ENCODE measurements around the gene CLTCL1. TPM values are rescaled to one million over a fixed set of nuclear protein-coding genes. Genes with fewer than 3 reads are reported as not detected.

Gene CLTCL1
- total RNA-seq, 4 donors from 2014 or later: 3.8 to 8.6 (median 5.6) TPM

DNA sequence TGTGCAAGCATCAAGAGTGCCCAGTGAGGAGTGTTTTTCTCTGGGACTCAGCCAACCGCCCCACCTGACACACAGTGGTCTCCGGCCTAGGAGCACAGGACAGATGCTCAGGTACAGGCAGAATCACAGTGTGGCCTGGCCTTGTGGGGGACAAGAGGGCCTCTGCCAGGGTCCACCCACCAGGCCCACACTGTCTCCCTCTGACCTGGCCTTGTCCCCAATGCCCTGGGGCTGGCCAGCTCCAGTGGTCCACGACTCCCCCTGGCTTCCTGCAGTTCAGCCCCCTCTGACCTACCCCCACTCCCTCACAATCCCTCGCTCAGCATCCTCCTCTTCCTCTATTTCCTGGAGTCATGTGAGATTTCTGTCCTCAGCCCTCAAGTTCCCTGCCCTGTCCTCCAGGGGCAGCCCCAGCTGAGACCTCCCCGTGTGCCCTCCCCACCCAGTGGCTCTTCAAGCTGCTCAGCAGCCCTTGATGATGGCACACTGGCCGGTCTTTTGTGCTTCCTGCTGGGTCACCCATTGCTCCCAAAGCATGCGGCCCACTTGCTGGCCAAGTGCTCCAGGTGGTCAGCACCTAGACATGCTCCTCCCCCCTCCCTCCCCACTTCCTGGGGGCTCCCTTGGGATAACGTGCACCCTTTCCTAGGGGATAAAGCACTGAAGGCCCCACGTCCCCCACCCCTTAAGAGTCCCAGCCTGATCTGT lies 158.7 kb downstream of the CLTCL1 start:
- no peaks in the 10 kb centered on the region for H3K9me3 ChIP-seq
- no peaks in the 10 kb centered on the region for H3K27me3 ChIP-seq
- intact Hi-C loops (cut with DNase I; ENCODE audit: low total_unique reads): no loop called here
- in situ Hi-C loops (cut with MboI; ENCODE audit: low pct_ligation_motif_present in 1 of 4, low pct_unique_long_range_greater_than_20kb in 1 of 4, low sequenced_read_pairs in 3 of 4): loop anchor here in 1 of 4 donors (25.0 kb wide), 1 partner anchor 504 kb away; no protein-coding TSS in a partner anchor
- no peak overlapping the region for H3K27ac ChIP-seq
- TF ChIP-seq, protein P1, sequence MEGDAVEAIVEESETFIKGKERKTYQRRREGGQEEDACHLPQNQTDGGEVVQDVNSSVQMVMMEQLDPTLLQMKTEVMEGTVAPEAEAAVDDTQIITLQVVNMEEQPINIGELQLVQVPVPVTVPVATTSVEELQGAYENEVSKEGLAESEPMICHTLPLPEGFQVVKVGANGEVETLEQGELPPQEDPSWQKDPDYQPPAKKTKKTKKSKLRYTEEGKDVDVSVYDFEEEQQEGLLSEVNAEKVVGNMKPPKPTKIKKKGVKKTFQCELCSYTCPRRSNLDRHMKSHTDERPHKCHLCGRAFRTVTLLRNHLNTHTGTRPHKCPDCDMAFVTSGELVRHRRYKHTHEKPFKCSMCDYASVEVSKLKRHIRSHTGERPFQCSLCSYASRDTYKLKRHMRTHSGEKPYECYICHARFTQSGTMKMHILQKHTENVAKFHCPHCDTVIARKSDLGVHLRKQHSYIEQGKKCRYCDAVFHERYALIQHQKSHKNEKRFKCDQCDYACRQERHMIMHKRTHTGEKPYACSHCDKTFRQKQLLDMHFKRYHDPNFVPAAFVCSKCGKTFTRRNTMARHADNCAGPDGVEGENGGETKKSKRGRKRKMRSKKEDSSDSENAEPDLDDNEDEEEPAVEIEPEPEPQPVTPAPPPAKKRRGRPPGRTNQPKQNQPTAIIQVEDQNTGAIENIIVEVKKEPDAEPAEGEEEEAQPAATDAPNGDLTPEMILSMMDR (IDR thresholded peaks at IDR 0.05): no peak
- TF ChIP-seq EP300 (IDR thresholded peaks at IDR 0.05; ENCODE audit: low read depth): no peak
- TF ChIP-seq POLR2AphosphoS5 (IDR thresholded peaks at IDR 0.05): no peak
- no peak for TF ChIP-seq POLR2A (IDR thresholded peaks at IDR 0.05)
- H3K4me1 ChIP-seq: no peaks in the 10 kb centered on the region
- DNase-seq: no peak
- WGBS, 2 donors (ENCODE audit: low coverage in 1 of 2): 85 to 88% methylated on average over 3 to 9 of the region's 9 CpGs
- H3K36me3 ChIP-seq: peaks cover 0 to 14% (median 5%) of the 10 kb centered on the region in 4 donors
- no peak overlapping the region for H3K4me3 ChIP-seq

DNA sequence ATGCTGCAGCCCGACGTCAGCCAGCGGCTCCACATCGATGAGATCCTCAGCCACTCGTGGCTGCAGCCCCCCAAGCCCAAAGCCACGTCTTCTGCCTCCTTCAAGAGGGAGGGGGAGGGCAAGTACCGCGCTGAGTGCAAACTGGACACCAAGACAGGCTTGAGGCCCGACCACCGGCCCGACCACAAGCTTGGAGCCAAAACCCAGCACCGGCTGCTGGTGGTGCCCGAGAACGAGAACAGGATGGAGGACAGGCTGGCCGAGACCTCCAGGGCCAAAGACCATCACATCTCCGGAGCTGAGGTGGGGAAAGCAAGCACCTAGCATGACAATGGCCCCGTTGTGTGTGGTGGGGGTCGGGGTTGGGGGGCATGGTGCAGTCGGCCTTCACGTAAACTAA lies 159.4 kb downstream of the CLTCL1 start:
- Histone ChIP-seq H3K36me3 (peaks cover 0 to 14% (median 4%) of the 10 kb centered on the region in 4 donors), H3K4me3 (no peak overlapping the region), H3K27ac (no peak overlapping the region), H3K4me1 (no peaks in the 10 kb centered on the region), H3K27me3 (no peaks in the 10 kb centered on the region), H3K9me3 (no peaks in the 10 kb centered on the region)
- in situ Hi-C loops (cut with MboI; ENCODE audit: low pct_ligation_motif_present in 1 of 4, low pct_unique_long_range_greater_than_20kb in 1 of 4, low sequenced_read_pairs in 3 of 4) (loop anchor here in 1 of 4 donors (25.0 kb wide), 1 partner anchor 505 kb away; no protein-coding TSS in a partner anchor), intact Hi-C loops (cut with DNase I; ENCODE audit: low total_unique reads) (no loop called here)
- no peak for DNase-seq
- whole genome bisulfite sequencing, 2 donors (ENCODE audit: low coverage in 1 of 2): 92% methylated on average over 20 of the region's 20 CpGs; no CpG with 5 or more reads in 1 of the 2 donors
- TF ChIP-seq, protein P1 (IDR thresholded peaks at IDR 0.05): no peak
- TF ChIP-seq POLR2AphosphoS5 (IDR thresholded peaks at IDR 0.05) (no peak), EP300 (IDR thresholded peaks at IDR 0.05; ENCODE audit: low read depth) (no peak), POLR2A (IDR thresholded peaks at IDR 0.05) (no peak)

DNA sequence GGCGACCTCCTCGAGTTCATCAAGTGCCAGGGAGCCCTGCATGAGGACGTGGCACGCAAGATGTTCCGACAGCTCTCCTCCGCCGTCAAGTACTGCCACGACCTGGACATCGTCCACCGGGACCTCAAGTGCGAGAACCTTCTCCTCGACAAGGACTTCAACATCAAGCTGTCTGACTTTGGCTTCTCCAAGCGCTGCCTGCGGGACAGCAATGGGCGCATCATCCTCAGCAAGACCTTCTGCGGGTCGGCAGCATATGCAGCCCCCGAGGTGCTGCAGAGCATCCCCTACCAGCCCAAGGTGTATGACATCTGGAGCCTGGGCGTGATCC lies 159.9 kb downstream of the CLTCL1 start:
- Histone ChIP-seq H3K4me3 (no peak overlapping the region), H3K27ac (no peak overlapping the region), H3K36me3 (peaks cover 0 to 14% (median 4%) of the 10 kb centered on the region in 4 donors), H3K9me3 (no peaks in the 10 kb centered on the region), H3K27me3 (no peaks in the 10 kb centered on the region), H3K4me1 (no peaks in the 10 kb centered on the region)
- DNase-seq: no peak
- 97% methylated on average over 19 of the region's 19 CpGs; no CpG with 5 or more reads in 1 of the 2 donors for WGBS, 2 donors (ENCODE audit: low coverage in 1 of 2)
- intact Hi-C loops (cut with DNase I; ENCODE audit: low total_unique reads): no loop called here
- TF ChIP-seq POLR2AphosphoS5 (IDR thresholded peaks at IDR 0.05): no peak
- in situ Hi-C loops (cut with MboI; ENCODE audit: low pct_ligation_motif_present in 1 of 4, low pct_unique_long_range_greater_than_20kb in 1 of 4, low sequenced_read_pairs in 3 of 4): loop anchor here in 1 of 4 donors (25.0 kb wide), 1 partner anchor 506 kb away; no protein-coding TSS in a partner anchor

DNA sequence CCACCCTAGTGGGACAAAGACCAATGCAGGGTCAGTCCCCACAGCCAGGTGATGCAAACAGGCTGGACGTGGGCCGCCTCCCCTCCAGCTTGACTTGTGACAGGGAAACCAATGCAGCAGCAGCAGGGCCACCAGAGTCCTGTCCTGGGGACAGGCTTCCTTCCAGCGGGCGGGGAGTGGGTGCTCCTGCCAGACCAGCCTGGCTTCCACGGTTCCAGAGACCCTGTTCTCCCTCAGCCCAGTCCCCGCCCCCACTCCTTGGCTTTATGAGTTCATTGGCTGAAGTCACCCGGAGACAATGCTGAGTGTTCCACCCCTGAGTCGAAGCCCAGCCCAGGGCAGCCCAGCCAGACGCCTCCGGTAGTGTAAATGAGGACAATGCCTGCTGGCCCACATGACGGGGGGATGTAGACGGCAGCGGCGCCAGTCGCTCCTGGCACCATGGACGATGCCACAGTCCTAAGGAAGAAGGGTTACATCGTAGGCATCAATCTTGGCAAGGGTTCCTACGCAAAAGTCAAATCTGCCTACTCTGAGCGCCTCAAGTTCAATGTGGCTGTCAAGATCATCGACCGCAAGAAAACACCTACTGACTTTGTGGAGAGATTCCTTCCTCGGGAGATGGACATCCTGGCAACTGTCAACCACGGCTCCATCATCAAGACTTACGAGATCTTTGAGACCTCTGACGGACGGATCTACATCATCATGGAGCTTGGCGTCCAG lies 160.4 kb downstream of the CLTCL1 start, which contains the start of gene TSSK2:
TSS of gene TSSK2 (plus strand) at position 350 of the 726 bp plus-strand sequence. CDS start at position 442, 92 bp downstream.
- TF ChIP-seq EP300 (IDR thresholded peaks at IDR 0.05; ENCODE audit: low read depth) (no peak), POLR2A (IDR thresholded peaks at IDR 0.05) (no peak), POLR2AphosphoS5 (IDR thresholded peaks at IDR 0.05) (no peak)
- TF ChIP-seq, protein P1 (IDR thresholded peaks at IDR 0.05): no peak
- H3K4me1 ChIP-seq: no peaks in the 10 kb centered on the region
- WGBS, 2 donors (ENCODE audit: low coverage in 1 of 2): 89% methylated on average over 27 of the region's 27 CpGs; no CpG with 5 or more reads in 1 of the 2 donors
- no peak within 1 kb of the TSS for H3K4me3 ChIP-seq
- peaks cover 0 to 10% (median 4%) of the 10 kb centered on the region in 4 donors for H3K36me3 ChIP-seq
- no peak for DNase-seq
- H3K9me3 ChIP-seq: no peaks in the 10 kb centered on the region
- intact Hi-C loops (cut with DNase I; ENCODE audit: low total_unique reads) (no loop called here), in situ Hi-C loops (cut with MboI; ENCODE audit: low pct_ligation_motif_present in 1 of 4, low pct_unique_long_range_greater_than_20kb in 1 of 4, low sequenced_read_pairs in 3 of 4) (loop anchor here in 1 of 4 donors (25.0 kb wide), 1 partner anchor 506 kb away; no protein-coding TSS in a partner anchor)
- H3K27me3 ChIP-seq: no peaks in the 10 kb centered on the region
- H3K27ac ChIP-seq: no peak within 1 kb of the TSS
